Right kidney (tissue), 1 donor: ENCODE results near the gene PTGR3.

Source experiments
- DNase-seq: peaks from one replicate; pipeline ENCODE4 v3.0.0-alpha.2; 2016

The PTGR3 gene

GRCh38 chr18:75216212-75216910 lies 7.4 kb upstream of the PTGR3 start:
- no peak for DNase-seq

- DNase-seq, result no peak
Observed at GRCh38 chr18:75215663-75216062, 6.7 kb upstream of the PTGR3 start.

- DNase-seq, result no peak
Observed at GRCh38 chr18:75214766-75215510, 6.0 kb upstream of the PTGR3 start.

GRCh38 chr18:75214332-75214690 lies 5.4 kb upstream of the PTGR3 start:
- no peak for DNase-seq

GRCh38 chr18:75213611-75214331 lies 4.8 kb upstream of the PTGR3 start:
- DNase-seq, result no peak

GRCh38 chr18:75212751-75213090 lies 3.8 kb upstream of the PTGR3 start:
- DNase-seq, result no peak

- DNase-seq, result peak; percentile 72
Observed at GRCh38 chr18:75211953-75212750, 3.2 kb upstream of the PTGR3 start.

GRCh38 chr18:75211626-75211952 lies 2.6 kb upstream of the PTGR3 start:
- DNase-seq, result no peak

- peak; percentile 79 for DNase-seq
Observed at GRCh38 chr18:75211002-75211621, 2.2 kb upstream of the PTGR3 start.

- peak; percentile 75 for DNase-seq
Observed at GRCh38 chr18:75210274-75211001, 1.5 kb upstream of the PTGR3 start, which contains the start of gene TSHZ1. TSS of gene TSHZ1 (plus strand) at chr18:75210797. CDS start at chr18:75211877, 1,080 bp downstream.

GRCh38 chr18:75209951-75210258 lies 966 bp upstream of the PTGR3 start:
- DNase-seq, result no peak

GRCh38 chr18:75208836-75209128 lies 157 bp downstream of the PTGR3 start:
- DNase-seq, result peak; percentile 77

- peak; percentile 79 for DNase-seq
Observed at GRCh38 chr18:75208155-75208835, 644 bp downstream of the PTGR3 start.

GRCh38 chr18:75207310-75208154 lies 1.4 kb downstream of the PTGR3 start:
- DNase-seq, result no peak

GRCh38 chr18:75206452-75207309 lies 2.3 kb downstream of the PTGR3 start:
- no peak for DNase-seq

- DNase-seq, result peak; percentile 74
Observed at GRCh38 chr18:75205514-75206132, 3.3 kb downstream of the PTGR3 start.

GRCh38 chr18:75204732-75205513 lies 4.0 kb downstream of the PTGR3 start:
- peak; percentile 86 for DNase-seq

- peak; percentile 89 for DNase-seq
Observed at GRCh38 chr18:75204269-75204731, 4.6 kb downstream of the PTGR3 start.
